Measurements from ENCODE around the gene KCNK2.

Gene KCNK2

GRCh38 chr1:215251428-215251827 lies 168.9 kb downstream of the KCNK2 start:
- no peak for DNase-seq

GRCh38 chr1:215252164-215252563 lies 169.6 kb downstream of the KCNK2 start:
- DNase-seq = no peak

GRCh38 chr1:215256936-215257679 lies 174.6 kb downstream of the KCNK2 start:
- DNase-seq = no peak

DNA sequence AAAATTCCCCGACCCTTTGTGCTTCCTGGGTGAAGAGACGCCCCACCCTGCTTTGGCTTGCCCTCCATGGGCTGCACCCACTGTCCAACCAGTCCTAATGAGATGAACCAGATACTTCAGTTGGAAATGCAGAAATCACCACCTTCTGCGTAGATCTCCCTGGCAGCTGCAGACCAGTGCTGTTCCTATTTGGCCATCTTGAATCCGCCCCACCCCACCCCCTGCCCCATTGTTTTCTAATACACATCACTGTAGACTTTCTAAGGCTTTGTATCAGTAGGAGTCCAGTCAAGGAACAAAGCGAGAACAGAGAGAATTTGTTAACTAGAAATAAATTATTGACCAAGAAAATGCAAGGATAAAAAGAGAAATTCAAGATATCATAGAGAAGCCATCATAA lies 178.2 kb downstream of the KCNK2 start:
- no peak for DNase-seq

DNA sequence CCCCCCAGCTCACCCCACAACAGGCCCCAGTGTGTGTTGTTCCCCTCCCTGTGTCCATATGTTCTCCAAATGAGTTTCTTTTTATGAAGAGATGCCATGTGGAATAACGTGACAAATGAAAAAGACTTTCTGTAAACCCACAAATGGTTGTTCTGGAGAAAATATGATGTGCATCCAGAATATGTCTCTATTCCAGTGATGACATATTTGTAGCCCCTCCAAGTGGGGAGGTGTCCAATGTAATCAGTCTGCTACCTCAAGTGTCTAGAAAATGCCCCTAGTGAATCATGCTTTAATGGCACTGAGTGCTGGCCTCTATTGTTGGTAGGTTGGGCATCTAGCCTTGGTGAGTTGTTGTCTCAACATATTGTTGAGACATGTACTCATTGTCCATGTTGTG lies 179.6 kb downstream of the KCNK2 start:
- DNase-seq = no peak

DNA sequence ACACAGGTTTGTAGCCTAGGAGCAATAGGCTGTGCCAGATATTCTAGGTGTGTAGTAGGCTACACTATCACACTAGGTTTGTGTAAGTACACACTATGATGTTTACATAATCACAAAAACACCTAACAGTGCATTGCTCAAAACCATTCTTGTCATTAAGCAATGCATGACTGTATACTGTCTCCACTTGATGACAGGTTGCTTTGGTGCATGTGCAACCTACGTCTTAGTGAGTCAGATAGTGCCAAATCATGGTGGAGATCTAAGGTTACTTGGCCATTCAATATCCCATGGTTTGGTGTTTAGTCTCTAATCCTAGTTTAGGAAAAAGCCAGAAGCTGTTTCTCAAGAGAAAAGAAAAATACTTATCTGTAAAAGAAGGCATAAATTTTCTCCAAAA lies 181.1 kb downstream of the KCNK2 start:
- no peak for DNase-seq

GRCh38 chr1:215264649-215265048 lies 182.1 kb downstream of the KCNK2 start:
- DNase-seq = no peak

GRCh38 chr1:215267495-215267894 lies 185.0 kb downstream of the KCNK2 start:
- no peak for DNase-seq

DNA sequence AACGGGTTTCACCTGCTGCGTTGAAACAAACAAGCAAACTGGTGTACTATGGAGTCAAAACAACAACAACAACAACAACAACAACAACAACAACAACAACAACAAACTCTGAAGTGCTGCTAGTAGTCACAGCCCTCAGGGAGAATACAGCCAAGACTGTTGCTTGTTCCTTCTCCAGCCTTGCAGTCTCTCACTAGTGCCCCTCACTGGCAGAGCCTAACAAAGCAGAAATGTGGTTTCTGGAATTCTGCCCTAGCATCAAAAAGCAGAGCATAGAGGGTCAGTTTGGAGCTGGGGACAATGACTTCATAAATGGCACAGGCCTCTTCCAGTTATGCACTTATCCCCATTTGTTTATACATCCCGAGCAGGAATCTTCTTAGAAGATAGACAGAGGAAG lies 187.4 kb downstream of the KCNK2 start:
- no peak for DNase-seq

GRCh38 chr1:215273838-215274516 lies 191.4 kb downstream of the KCNK2 start:
- no peak for DNase-seq

- no peak for DNase-seq
These were observed 194.0 kb downstream of the KCNK2 start for GRCh38 chr1:215276582-215276981.

DNA sequence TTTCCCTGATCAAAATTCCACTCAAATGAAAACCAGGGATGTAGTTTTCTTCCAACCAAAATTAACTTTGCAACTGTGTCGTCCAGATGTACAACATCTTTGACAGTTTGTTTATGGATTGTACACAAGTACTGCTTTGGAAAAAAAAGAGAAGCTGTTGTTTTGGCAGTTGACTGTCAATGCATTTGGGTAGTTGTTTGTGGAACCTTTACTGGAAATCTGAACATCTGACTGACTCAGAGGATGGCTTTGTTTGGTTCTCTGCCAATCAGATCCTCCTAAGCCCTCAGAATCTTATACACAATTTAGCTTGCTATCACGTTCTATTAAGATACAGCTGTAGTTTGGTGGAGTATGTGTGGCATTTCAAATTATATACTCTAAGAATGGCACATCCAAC lies 195.0 kb downstream of the KCNK2 start:
- DNase-seq = no peak

GRCh38 chr1:215279682-215280081 lies 197.1 kb downstream of the KCNK2 start:
- DNase-seq = no peak

GRCh38 chr1:215282557-215282956 lies 200.0 kb downstream of the KCNK2 start:
- no peak for DNase-seq

GRCh38 chr1:215285013-215285800 lies 202.7 kb downstream of the KCNK2 start:
- no peak for DNase-seq
